Ishikawa (cell line): ENCODE data around the gene SFT2D3.

Experiments used
- RAD21 ChIP-seq: IDR thresholded peaks from 2 replicates; pipeline ENCODE4 v1.6.1; 2012; ENCODE audit warnings: low read depth
- YY1 ChIP-seq: IDR thresholded peaks from 2 replicates; pipeline ENCODE4 v1.6.1; 2012; ENCODE audit warnings: low read depth

GRCh38 chr2:127722807-127723206, 21.5 kb downstream of the SFT2D3 start:
- TF ChIP-seq YY1 (no peak), RAD21 (no peak)
